HepG2 (cell line): Measurements from ENCODE around the gene AARSD1. TPM values are rescaled to one million over a fixed set of nuclear protein-coding genes. Genes with fewer than 3 reads are reported as not detected.

Source experiments
- ARNT2 ChIP-seq: sonication (generic); formaldehyde crosslinking; IDR thresholded peaks from 2 replicates; pipeline ENCODE4 v1.8.0; 2022; ENCODE audit warnings: mild to moderate bottlenecking, low read depth, missing genetic modification reagents, moderate library complexity
- CAMTA2 ChIP-seq: sonication (generic); formaldehyde crosslinking; IDR thresholded peaks from 2 replicates; pipeline ENCODE4 v1.4.0; 2020; ENCODE audit warnings: mild to moderate bottlenecking, missing genetic modification reagents, borderline replicate concordance
- CC2D1A ChIP-seq: sonication (generic); formaldehyde crosslinking; IDR thresholded peaks from 2 replicates; pipeline ENCODE4 v1.8.1; 2023; ENCODE audit warnings: mild to moderate bottlenecking, missing genetic modification reagents
- GPN1 ChIP-seq: sonication (generic); formaldehyde crosslinking; IDR thresholded peaks from 2 replicates; pipeline ENCODE4 v1.5.1; 2020; ENCODE audit warnings: missing genetic modification reagents, borderline replicate concordance
- KIAA2018 ChIP-seq: sonication (generic); formaldehyde crosslinking; IDR thresholded peaks from 2 replicates; pipeline ENCODE4 v1.5.0; 2020; ENCODE audit warnings: mild to moderate bottlenecking, missing genetic modification reagents, borderline replicate concordance
- NFAT5 ChIP-seq: sonication (generic); formaldehyde crosslinking; IDR thresholded peaks from 2 replicates; pipeline ENCODE4 v1.4.0; 2020; ENCODE audit warnings: missing genetic modification reagents
- PHF21A ChIP-seq: sonication (generic); formaldehyde crosslinking; IDR thresholded peaks from 2 replicates; pipeline ENCODE4 v1.5.0; 2020; ENCODE audit warnings: mild to moderate bottlenecking, missing genetic modification reagents
- RELA ChIP-seq: sonication (generic); formaldehyde crosslinking; IDR thresholded peaks from 2 replicates; pipeline ENCODE4 v1.4.0; 2020; ENCODE audit warnings: missing genetic modification reagents
- SP2 ChIP-seq: sonication (generic); formaldehyde crosslinking; IDR thresholded peaks from 2 replicates; pipeline ENCODE4 v1.5.1; 2020; ENCODE audit warnings: mild to moderate bottlenecking, missing genetic modification reagents
- ZBTB14 ChIP-seq: sonication (generic); formaldehyde crosslinking; IDR thresholded peaks from 2 replicates; pipeline ENCODE4 v1.4.0; 2020; ENCODE audit warnings: missing genetic modification reagents
- ZBTB20 ChIP-seq: sonication (generic); formaldehyde crosslinking; IDR thresholded peaks from 2 replicates; pipeline ENCODE4 v1.8.1; 2023; ENCODE audit warnings: missing genetic modification reagents, low read depth, mild to moderate bottlenecking, borderline replicate concordance
- ZFP36L1 ChIP-seq: sonication (generic); formaldehyde crosslinking; IDR thresholded peaks from 2 replicates; pipeline ENCODE4 v1.8.0; 2022; ENCODE audit warnings: mild to moderate bottlenecking, missing genetic modification reagents, moderate library complexity
- ZNF605 ChIP-seq: sonication (generic); formaldehyde crosslinking; IDR thresholded peaks from 2 replicates; pipeline ENCODE4 v1.8.0; 2022; ENCODE audit warnings: mild to moderate bottlenecking, missing genetic modification reagents
- ZNF772 ChIP-seq: sonication (generic); formaldehyde crosslinking; IDR thresholded peaks from 2 replicates; pipeline ENCODE4 v1.5.0; 2020; ENCODE audit warnings: mild to moderate bottlenecking, missing genetic modification reagents
- ZNF781 ChIP-seq: sonication (generic); formaldehyde crosslinking; IDR thresholded peaks from 2 replicates; pipeline ENCODE4 v1.5.1; 2020; ENCODE audit warnings: borderline replicate concordance, mild to moderate bottlenecking, missing genetic modification reagents; ENCODE audit errors: not compliant biosample characterization
- polyA plus RNA-seq, 8 experiments: library from polyadenylated mRNA; depleted of rRNA in 3 of 8; stranded (reverse) in 7 of 8; unstranded in 1 of 8; fragments of >200 nt; fragmentation: Illumina TruSeq in 4 of 8; extraction: Trizol in 4 of 8; gene quantifications; 2 replicates each; pipeline versions ENCODE4 v1.2.1 to v1.2.3, GENCODE V29; 2011 to 2016; ENCODE audit warnings: low read depth in 4 of 8, missing spikeins in 1 of 8, mixed read lengths in 1 of 8; ENCODE audit not compliant: insufficient read depth in 1 of 8
- total RNA-seq, 5 experiments: library from RNA; depleted of rRNA; stranded (reverse); fragments of >200 nt; fragmentation: Illumina TruSeq; extraction: Trizol; gene quantifications; 2 replicates each; pipeline ENCODE4 v1.2.3, GENCODE V29; 2016; ENCODE audit warnings: low read depth in 1 of 5

AARSD1 gene
- total and polyA plus RNA-seq, 2 of the 13 experiments (the other 11 are each of a cell fraction or from before 2014, with no cell fraction given) = 24.7 to 29.3 TPM

GRCh38 chr17:42980274-42980765, 16.1 kb upstream of the AARSD1 start, which contains the start of gene RUNDC1 (continued):
- TF ChIP-seq ZBTB14 (CRISPR knock-in tag) = no peak
- TF ChIP-seq GPN1 (CRISPR knock-in tag) = no peak
- no peak; the same call in 1 of the 2 replicates for TF ChIP-seq KIAA2018 (CRISPR knock-in tag)
- no peak for TF ChIP-seq ZBTB20 (CRISPR knock-in tag)
- TF ChIP-seq ARNT2 = no peak
- TF ChIP-seq ZNF772 (CRISPR knock-in tag) = no peak; the same call in 1 of the 2 replicates
- 0 out of 2 replicates have a peak, but pooled peaks have one; percentile 79 for TF ChIP-seq RELA (CRISPR knock-in tag)
- TF ChIP-seq ZFP36L1 (CRISPR knock-in tag) = no peak
- no peak for TF ChIP-seq CAMTA2 (CRISPR knock-in tag)
- TF ChIP-seq CC2D1A (CRISPR knock-in tag) = no peak
- peak; percentile 0; the same call in 1 of the 2 replicates for TF ChIP-seq NFAT5 (CRISPR knock-in tag)
- no peak for TF ChIP-seq SP2 (CRISPR knock-in tag)
- TF ChIP-seq ZNF781 (CRISPR knock-in tag) = no peak
- peak; percentile 79 for TF ChIP-seq ZNF605
- TF ChIP-seq PHF21A (CRISPR knock-in tag) = peak; percentile 39
